K562 (cell line): Measurements from ENCODE around the gene CKAP2. TPM values are rescaled to one million over a fixed set of nuclear protein-coding genes. Genes with fewer than 3 reads are reported as not detected.

Source experiments
- ATAC-seq: fragments of 200-7000 bp; cut with Tn5 transposase; 3 replicates; pipeline ENCODE4 v1.9.1; 2020; ENCODE audit warnings: moderate library complexity
- BruUV-seq: library from RNA; stranded (reverse); fragments of 400-500 nt; replicated peaks from 2 replicates; lab custom pipeline; 2021; lab: Mats Ljungman, UMichigan
- CTCF ChIA-PET: fragments of 300-600 bp; formaldehyde crosslinking; extraction: SDS; loops from one replicate; lab custom pipeline; 2021; ENCODE audit warnings: low intra/inter-chr PET ratio; lab: Yijun Ruan, JAX
- POLR2A ChIA-PET: fragments of 300-600, 350-650 bp; sonication (Branson Sonifier 250); formaldehyde crosslinking; extraction: SDS; loops from one replicate; lab custom pipeline; 2021; ENCODE audit warnings: antibody characterized with exemption, inconsistent platforms; lab: Yijun Ruan, JAX
- DNase-seq, 4 experiments: peaks; one replicate each; pipeline versions ENCODE4 v3.0.0 to v3.0.0-alpha.2; 2011 to 2018; ENCODE audit warnings: low spot score in 3 of 4, mixed read lengths in 3 of 4; ENCODE audit errors: extremely low read depth in 1 of 4
- FAIRE-seq: peaks from 2 replicates; lab custom pipeline; 2011; peaks lifted over from hg19 to GRCh38; lab: Jason Lieb, UNC
- H2AFZ ChIP-seq: 2 replicates; pipeline ENCODE4 v1.6.0; 2011; ENCODE audit warnings: low read depth, low read length, control low read depth, inconsistent platforms
- H3K27ac ChIP-seq: fragments of 200-600 bp; 3 replicates; pipeline ENCODE4 v1.8.0; 2011; ENCODE audit warnings: low read depth, mild to moderate bottlenecking, control low read depth, inconsistent platforms, low read length, moderate library complexity, mixed read lengths; ENCODE audit errors: extremely low read depth
- H3K27me3 ChIP-seq, 2 experiments: fragments of 300-600 bp in 1 of 2; 2 replicates in 1 of 2; 3 replicates in 1 of 2; pipeline versions ENCODE4 v1.6.0 to v1.8.0; 2011; ENCODE audit warnings: inconsistent platforms in 2 of 2, low read length in 2 of 2, mild to moderate bottlenecking in 1 of 2, mixed read lengths in 1 of 2, moderate library complexity in 1 of 2; ENCODE audit not compliant: control insufficient read depth in 2 of 2, insufficient read depth in 2 of 2
- H3K36me3 ChIP-seq: fragments of 300-600 bp; 3 replicates; pipeline ENCODE4 v1.8.0; 2011; ENCODE audit warnings: mild to moderate bottlenecking, low read length, inconsistent platforms; ENCODE audit not compliant: control insufficient read depth, insufficient read depth
- H3K4me1 ChIP-seq, 2 experiments: fragments of 200-600 bp in 1 of 2; replicated peaks in 1 of 2; 2 replicates in 1 of 2; 3 replicates in 1 of 2; pipeline versions ENCODE4 v1.5.1 to v1.8.0; 2011; ENCODE audit warnings: inconsistent platforms in 2 of 2, low read length in 2 of 2, mild to moderate bottlenecking in 1 of 2, mixed read lengths in 1 of 2, moderate library complexity in 1 of 2; ENCODE audit not compliant: control insufficient read depth in 2 of 2, insufficient read depth in 2 of 2
- H3K4me2 ChIP-seq: 2 replicates; pipeline ENCODE4 v1.6.1; 2011; ENCODE audit warnings: low read length, control low read depth, inconsistent platforms, mixed read lengths; ENCODE audit not compliant: insufficient read depth
- H3K4me3 ChIP-seq: fragments of 200-600 bp; sonication (generic), shearing (Covaris generic); 2 replicates; pipeline ENCODE4 v1.5.1; 2016; ENCODE audit warnings: control low read depth, inconsistent platforms
- H3K79me2 ChIP-seq: fragments of 200-600 bp; 3 replicates; pipeline ENCODE4 v1.8.0; 2011; ENCODE audit warnings: low read length, inconsistent platforms; ENCODE audit not compliant: control insufficient read depth, insufficient read depth
- H3K9ac ChIP-seq, 2 experiments: 2 replicates each; pipeline versions ENCODE4 v1.6.0 to v1.6.1; 2011; ENCODE audit warnings: low read depth in 2 of 2, low read length in 2 of 2, control low read depth in 1 of 2, inconsistent platforms in 1 of 2, mild to moderate bottlenecking in 1 of 2, mixed read lengths in 1 of 2; ENCODE audit not compliant: insufficient read depth in 1 of 2
- H3K9me1 ChIP-seq: one replicate; pipeline ENCODE4 v1.6.0; 2011; ENCODE audit warnings: inconsistent platforms, mild to moderate bottlenecking, low read length, moderate library complexity; ENCODE audit not compliant: control insufficient read depth, insufficient read depth
- H3K9me3 ChIP-seq: replicated peaks from 2 replicates; pipeline ENCODE4 v1.5.1; 2011; ENCODE audit warnings: low read depth, low read length, inconsistent platforms; ENCODE audit not compliant: control insufficient read depth, insufficient read depth
- H4K20me1 ChIP-seq: replicated peaks from 2 replicates; pipeline ENCODE4 v1.6.1; 2011; ENCODE audit warnings: low read length, inconsistent platforms, mixed read lengths; ENCODE audit not compliant: control insufficient read depth, insufficient read depth
- CEBPB ChIP-seq: fragments of 450-650 bp; IDR thresholded peaks from 2 replicates; pipeline ENCODE4 v1.6.1; 2016; ENCODE audit warnings: missing genetic modification characterization, missing compliant biosample characterization
- XRCC5 ChIP-seq: fragments of 200-400 bp; formaldehyde crosslinking; IDR thresholded peaks from 2 replicates; pipeline ENCODE4 v1.6.1; 2017; ENCODE audit warnings: low read depth, mild to moderate bottlenecking, low read length
- ZNF311 ChIP-seq: fragments of 250-450 bp; sonication (Bioruptor Pico); IDR thresholded peaks from 2 replicates; pipeline ENCODE4 v1.4.0; 2020; ENCODE audit warnings: mild to moderate bottlenecking, moderate library complexity
- WGBS: fragments of 100-300 bp; shearing (Covaris generic); methylation state at CpG from one replicate; pipeline ENCODE4 v1.1.6; 2016; ENCODE audit warnings: low coverage, mixed read lengths; ENCODE audit not compliant: insufficient coverage; ENCODE audit errors: missing lambda C conversion rate; 5-methylcytosine and 5-hydroxymethylcytosine counted together
- in situ Hi-C: fragments of 300-500 bp; cut with MboI; formaldehyde crosslinking; loops from 4 replicates; pipeline ENCODE4 v1.15.0; 2018; ENCODE audit warnings: inconsistent platforms, mixed read lengths
- intact Hi-C: fragments of 100-400 bp; cut with micrococcal nuclease; formaldehyde crosslinking; loops from 2 replicates; pipeline ENCODE4 v1.14.2; 2022
- polyA plus RNA-seq, 8 experiments: library from polyadenylated mRNA; depleted of rRNA in 4 of 8; stranded (reverse) in 5 of 8; unstranded in 3 of 8; fragments of >200 nt; fragmentation: Nextera tagmentation in 2 of 8; fragmentation: Illumina TruSeq in 1 of 8; extraction: Ambion mirVana in 2 of 8; extraction: Trizol in 1 of 8; gene quantifications; 2 replicates each; pipeline versions ENCODE4 v1.2.1 to v1.2.3, GENCODE V29; 2011 to 2014; ENCODE audit warnings: inconsistent platforms in 1 of 8, missing spikeins in 1 of 8
- total RNA-seq, 7 experiments: library from RNA; depleted of rRNA in 6 of 7; stranded (reverse); fragments of >200 nt in 6 of 7; fragmentation: Illumina TruSeq in 2 of 7; extraction: Trizol in 2 of 7; gene quantifications; 2 replicates each; pipeline versions ENCODE4 v1.2.1 to v1.2.3, GENCODE V29; 2011 to 2021; ENCODE audit warnings: low replicate concordance in 1 of 7
- TF ChIP-seq, protein P1 (sequence below): fragments of 250-450 bp; sonication (Bioruptor Pico); IDR thresholded peaks from 2 replicates; pipeline ENCODE4 v1.9.0; 2021; ENCODE audit warnings: mild to moderate bottlenecking, inconsistent platforms

CKAP2 gene
- total and polyA plus RNA-seq, 9 of the 15 experiments (the other 6 are each of a cell fraction or from before 2014, with no cell fraction given) = 21.9 to 63.5 (median 34.8) TPM

DNA sequence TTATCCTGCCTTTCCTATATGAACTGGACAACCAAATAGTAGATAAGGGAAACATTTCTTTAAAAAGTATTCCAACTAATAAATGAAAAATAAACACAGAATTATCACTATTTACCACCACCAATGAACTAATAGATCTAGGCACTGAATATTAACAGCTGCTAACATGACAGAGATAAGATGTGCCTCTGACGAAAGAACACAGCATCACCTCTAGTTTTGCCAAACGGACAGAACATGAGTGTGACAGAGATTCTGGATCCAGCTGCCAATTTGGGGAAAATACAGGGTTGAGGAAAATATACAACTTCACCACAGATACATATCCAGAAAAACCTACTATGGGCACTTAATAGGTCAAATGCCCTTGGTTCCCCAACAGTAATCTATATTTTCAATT is 22.8 kb upstream of the CKAP2 start (continued):
- TF ChIP-seq, protein P1, sequence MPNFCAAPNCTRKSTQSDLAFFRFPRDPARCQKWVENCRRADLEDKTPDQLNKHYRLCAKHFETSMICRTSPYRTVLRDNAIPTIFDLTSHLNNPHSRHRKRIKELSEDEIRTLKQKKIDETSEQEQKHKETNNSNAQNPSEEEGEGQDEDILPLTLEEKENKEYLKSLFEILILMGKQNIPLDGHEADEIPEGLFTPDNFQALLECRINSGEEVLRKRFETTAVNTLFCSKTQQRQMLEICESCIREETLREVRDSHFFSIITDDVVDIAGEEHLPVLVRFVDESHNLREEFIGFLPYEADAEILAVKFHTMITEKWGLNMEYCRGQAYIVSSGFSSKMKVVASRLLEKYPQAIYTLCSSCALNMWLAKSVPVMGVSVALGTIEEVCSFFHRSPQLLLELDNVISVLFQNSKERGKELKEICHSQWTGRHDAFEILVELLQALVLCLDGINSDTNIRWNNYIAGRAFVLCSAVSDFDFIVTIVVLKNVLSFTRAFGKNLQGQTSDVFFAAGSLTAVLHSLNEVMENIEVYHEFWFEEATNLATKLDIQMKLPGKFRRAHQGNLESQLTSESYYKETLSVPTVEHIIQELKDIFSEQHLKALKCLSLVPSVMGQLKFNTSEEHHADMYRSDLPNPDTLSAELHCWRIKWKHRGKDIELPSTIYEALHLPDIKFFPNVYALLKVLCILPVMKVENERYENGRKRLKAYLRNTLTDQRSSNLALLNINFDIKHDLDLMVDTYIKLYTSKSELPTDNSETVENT = no peak
- no peak for TF ChIP-seq XRCC5

DNA sequence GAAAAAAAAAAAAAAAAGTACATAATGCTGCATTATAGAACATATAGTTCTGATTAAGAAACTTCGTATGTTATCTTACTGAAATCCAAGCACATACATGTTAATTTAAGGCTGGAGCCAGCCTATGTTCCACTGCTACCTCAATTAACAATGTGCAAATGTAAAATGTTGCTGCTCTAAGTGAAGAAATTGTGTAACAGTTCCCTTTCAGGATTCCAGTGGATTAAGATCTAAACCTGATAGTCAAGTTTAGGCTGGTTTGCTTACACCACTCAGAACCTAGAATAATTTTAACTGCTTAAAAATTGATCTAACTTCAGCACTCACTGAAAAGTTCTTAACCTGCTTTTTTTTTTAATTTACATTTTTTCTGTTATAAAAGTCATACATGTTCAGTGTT is 9.0 kb upstream of the CKAP2 start:
- in situ Hi-C loops = no loop called here
- Histone ChIP-seq H2AFZ (no peak overlapping the region), H4K20me1 (no peaks in the 10 kb centered on the region), H3K27ac (no peak overlapping the region), H3K9me3 (no peaks in the 10 kb centered on the region), H3K79me2 (peaks cover 64% of the 10 kb centered on the region), H3K4me3 (no peak overlapping the region), H3K4me1 (peaks cover 0 to 5% of the 10 kb centered on the region in 2 experiments; a peak in 2 of 5 replicates)
- DNase-seq (no peak), FAIRE-seq (no peak), ATAC-seq (no peak)
- intact Hi-C loops = no loop called here
- no TSS peak for BruUV-seq
- WGBS = 80% methylated on average over 1 of the region's 1 CpG
- TF ChIP-seq CEBPB (tag) = peak; percentile 53
- no peak for TF ChIP-seq ZNF311
- TF ChIP-seq, all 486 proteins: peak for 1
- no peaks in the 10 kb centered on the region for H3K27me3 ChIP-seq
- POLR2A ChIA-PET = no interaction called here
- peaks cover 33% of the 10 kb centered on the region; the same call in 2 of the 3 replicates for H3K36me3 ChIP-seq
- no peaks in the 10 kb centered on the region for H3K9me1 ChIP-seq
- no peak overlapping the region for H3K4me2 ChIP-seq
- CTCF ChIA-PET = no interaction called here
- H3K9ac ChIP-seq = no peak overlapping the region
